Left renal pelvis (tissue), 4 donors: ENCODE measurements around the gene IGSF8. TPM values are rescaled to one million over a fixed set of nuclear protein-coding genes. Genes with fewer than 3 reads are reported as not detected.
"Not testable (repeated sequence)": the region's sequence is repeated elsewhere in the genome, so short reads cannot be mapped to it uniquely, and the experiment has no call there.

ENCODE experiments used
- DNase-seq, 4 donors: peaks; one replicate each; pipeline ENCODE4 v3.0.0-alpha.2; 2013; ENCODE audit warnings: low read depth in 4 of 4, low spot score in 3 of 4
- polyA plus RNA-seq, 4 donors: library from polyadenylated mRNA; unstranded; fragments of 120-200 nt; gene quantifications; one replicate each; pipeline ENCODE4 v1.2.1, GENCODE V29; 2013; ENCODE audit not compliant: insufficient read length in 4 of 4

Gene IGSF8
- polyA plus RNA-seq, 4 donors: 18.3 to 40.3 (median 28.7) TPM

GRCh38 chr1:160071289-160071688, 27.1 kb downstream of the IGSF8 start:
- DNase-seq: no peak

- no peak for DNase-seq
Measured at GRCh38 chr1:160070243-160071163, 27.9 kb downstream of the IGSF8 start.

- no peak for DNase-seq
Measured at GRCh38 chr1:160069460-160070231, 28.8 kb downstream of the IGSF8 start, which contains the start of gene KCNJ10. TSS of gene KCNJ10 (minus strand) at chr1:160070160. CDS start at chr1:160042532, 27,628 bp downstream.

GRCh38 chr1:160068225-160068624, 30.2 kb downstream of the IGSF8 start:
- DNase-seq: no peak

- DNase-seq: no peak
Measured at GRCh38 chr1:160066829-160067745, 31.3 kb downstream of the IGSF8 start.

- no peak for DNase-seq
Measured at GRCh38 chr1:160064746-160065145, 33.7 kb downstream of the IGSF8 start.

GRCh38 chr1:160064164-160064563, 34.3 kb downstream of the IGSF8 start:
- no peak for DNase-seq

- DNase-seq: no peak
Measured at GRCh38 chr1:160063176-160063575, 35.2 kb downstream of the IGSF8 start.

GRCh38 chr1:160062230-160062532, 36.2 kb downstream of the IGSF8 start:
- DNase-seq: no peak

GRCh38 chr1:160061369-160062229, 36.8 kb downstream of the IGSF8 start:
- DNase-seq: no peak

GRCh38 chr1:160058087-160058486, 40.3 kb downstream of the IGSF8 start:
- DNase-seq: no peak

GRCh38 chr1:160056648-160057169, 41.7 kb downstream of the IGSF8 start:
- no peak for DNase-seq

GRCh38 chr1:160053548-160054365, 44.7 kb downstream of the IGSF8 start:
- DNase-seq: no peak

GRCh38 chr1:160052936-160053335, 45.5 kb downstream of the IGSF8 start:
- no peak for DNase-seq

GRCh38 chr1:160050619-160051018, 47.8 kb downstream of the IGSF8 start:
- DNase-seq: no peak

- DNase-seq: not testable (repeated sequence)
Measured at GRCh38 chr1:160050182-160050581, 48.2 kb downstream of the IGSF8 start.

- DNase-seq: no peak
Measured at GRCh38 chr1:160049101-160049500, 49.3 kb downstream of the IGSF8 start.

GRCh38 chr1:160048335-160048734, 50.1 kb downstream of the IGSF8 start:
- DNase-seq: no peak
